Measurements from ENCODE around the gene EXOC3L1. TPM values are rescaled to one million over a fixed set of nuclear protein-coding genes. Genes with fewer than 3 reads are reported as not detected.

EXOC3L1 gene
- total and polyA plus RNA-seq, 2 of the 13 experiments (the other 11 are each of a cell fraction or from before 2014, with no cell fraction given): 0.12 TPM; not detected in 1

DNA sequence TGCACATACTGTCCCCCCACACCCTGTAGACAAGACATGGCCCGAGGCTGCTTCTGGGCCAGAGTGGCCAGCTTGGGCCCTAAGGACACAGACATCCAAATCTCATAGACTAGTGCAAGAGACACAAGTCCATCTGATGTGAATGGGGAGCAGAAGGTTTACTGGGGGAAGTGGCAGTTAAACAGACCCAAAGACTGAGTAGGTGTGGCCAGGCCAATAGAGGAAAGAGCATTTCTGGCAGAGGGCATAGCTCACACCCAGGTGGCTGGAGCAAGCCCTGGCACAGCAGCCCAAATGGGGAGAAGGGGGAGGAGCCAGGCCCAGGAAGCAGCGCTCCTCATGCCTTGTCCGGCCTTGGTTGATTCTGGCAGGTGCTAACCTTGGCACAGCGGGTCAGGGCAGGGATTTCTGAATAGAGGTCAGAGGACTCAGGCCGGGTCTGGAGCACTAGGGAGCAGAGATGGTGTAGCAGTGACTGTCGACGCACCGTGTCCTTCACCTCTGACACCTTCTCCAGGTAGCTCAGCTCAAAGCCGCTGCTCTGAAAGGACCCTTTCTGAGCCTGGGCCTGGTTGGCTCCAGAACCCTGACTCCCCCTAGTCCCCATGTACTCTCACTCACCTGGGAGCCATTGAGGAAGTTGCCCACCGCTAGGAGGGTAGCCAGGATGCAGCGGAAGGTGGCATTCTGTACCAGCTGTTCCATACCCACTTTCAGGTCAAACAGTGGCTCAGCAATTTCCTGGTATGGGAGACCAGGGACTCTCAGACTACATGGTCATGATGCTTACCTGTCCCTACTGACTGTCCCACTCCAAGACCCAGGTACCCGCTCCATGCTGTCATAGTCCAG lies 41.1 kb upstream of the EXOC3L1 start (continued):
- TF ChIP-seq, protein P1, sequence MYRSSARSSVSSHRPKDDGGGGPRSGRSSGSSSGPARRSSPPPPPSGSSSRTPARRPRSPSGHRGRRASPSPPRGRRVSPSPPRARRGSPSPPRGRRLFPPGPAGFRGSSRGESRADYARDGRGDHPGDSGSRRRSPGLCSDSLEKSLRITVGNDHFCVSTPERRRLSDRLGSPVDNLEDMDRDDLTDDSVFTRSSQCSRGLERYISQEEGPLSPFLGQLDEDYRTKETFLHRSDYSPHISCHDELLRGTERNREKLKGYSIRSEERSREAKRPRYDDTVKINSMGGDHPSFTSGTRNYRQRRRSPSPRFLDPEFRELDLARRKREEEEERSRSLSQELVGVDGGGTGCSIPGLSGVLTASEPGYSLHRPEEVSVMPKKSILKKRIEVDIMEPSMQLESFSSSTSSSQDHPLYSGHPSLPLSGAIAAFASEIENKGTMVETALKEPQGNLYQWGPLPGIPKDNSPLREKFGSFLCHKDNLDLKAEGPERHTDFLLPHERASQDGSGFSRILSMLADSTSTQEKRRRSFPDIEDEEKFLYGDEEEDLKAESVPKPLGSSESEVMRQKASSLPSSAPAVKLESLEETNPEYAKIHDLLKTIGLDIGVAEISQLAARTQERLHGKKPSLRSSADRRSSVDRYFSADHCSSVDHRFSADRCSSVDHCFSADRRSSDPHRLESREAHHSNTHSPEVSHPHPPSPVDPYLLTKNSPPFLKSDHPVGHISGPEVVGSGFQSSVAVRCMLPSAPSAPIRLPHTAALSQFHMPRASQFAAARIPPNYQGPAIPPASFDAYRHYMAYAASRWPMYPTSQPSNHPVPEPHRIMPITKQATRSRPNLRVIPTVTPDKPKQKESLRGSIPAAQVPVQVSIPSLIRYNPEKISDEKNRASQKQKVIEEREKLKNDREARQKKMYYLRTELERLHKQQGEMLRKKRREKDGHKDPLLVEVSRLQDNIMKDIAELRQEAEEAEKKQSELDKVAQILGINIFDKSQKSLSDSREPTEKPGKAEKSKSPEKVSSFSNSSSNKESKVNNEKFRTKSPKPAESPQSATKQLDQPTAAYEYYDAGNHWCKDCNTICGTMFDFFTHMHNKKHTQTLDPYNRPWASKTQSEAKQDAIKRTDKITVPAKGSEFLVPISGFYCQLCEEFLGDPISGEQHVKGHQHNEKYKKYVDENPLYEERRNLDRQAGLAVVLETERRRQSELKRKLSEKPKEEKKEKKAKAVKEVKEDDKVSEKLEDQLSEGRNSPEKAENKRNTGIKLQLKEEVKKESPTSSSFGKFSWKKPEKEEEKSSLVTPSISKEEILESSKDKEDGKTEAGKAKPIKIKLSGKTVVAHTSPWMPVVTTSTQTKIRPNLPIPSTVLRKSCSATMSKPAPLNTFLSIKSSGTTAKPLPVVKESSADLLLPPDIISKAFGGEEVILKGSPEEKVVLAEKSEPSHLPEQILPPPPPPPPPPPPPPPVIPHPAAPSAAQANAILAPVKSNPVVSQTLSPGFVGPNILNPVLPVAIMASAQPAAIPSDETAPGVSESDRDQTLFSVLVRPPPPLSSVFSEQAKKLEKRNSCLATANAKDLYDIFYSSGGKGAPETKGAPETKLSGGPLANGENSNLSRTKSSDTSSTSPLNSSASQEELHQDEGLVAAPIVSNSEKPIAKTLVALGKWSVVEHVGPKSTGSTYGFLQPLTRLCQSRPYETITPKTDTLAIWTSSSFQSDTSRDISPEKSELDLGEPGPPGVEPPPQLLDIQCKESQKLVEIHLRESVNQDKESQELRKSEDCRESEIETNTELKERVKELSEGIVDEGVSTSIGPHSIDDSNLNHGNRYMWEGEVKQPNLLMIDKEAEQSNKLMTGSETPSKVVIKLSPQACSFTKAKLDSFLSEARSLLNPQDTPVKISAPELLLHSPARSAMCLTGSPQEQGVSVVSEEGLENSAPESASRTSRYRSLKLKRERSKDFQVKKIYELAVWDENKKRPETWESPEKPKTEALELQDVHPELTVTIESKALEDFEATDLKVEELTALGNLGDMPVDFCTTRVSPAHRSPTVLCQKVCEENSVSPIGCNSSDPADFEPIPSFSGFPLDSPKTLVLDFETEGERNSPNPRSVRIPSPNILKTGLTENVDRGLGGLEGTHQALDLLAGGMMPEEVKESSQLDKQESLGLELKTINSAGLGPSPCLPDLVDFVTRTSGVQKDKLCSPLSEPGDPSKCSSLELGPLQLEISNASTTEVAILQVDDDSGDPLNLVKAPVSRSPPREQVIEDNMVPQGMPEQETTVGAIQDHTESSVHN (CRISPR knock-in tag; IDR thresholded peaks at IDR 0.05): 0 out of 2 replicates have a peak, but pooled peaks have one; percentile 25
- TF ChIP-seq ZNF547 (CRISPR knock-in tag; IDR thresholded peaks at IDR 0.05) (no peak), POLR2A (IDR thresholded peaks at IDR 0.05; ENCODE audit: insufficient read depth in 1 of 2, low read depth in 2 of 2, low read length in 2 of 2) (peak; percentile 10 to 33; a peak in 2 of 4 replicates), SAFB2 (CRISPR knock-in tag; IDR thresholded peaks at IDR 0.05; ENCODE audit: borderline replicate concordance, low read depth) (peak; percentile 47; the same call in 1 of the 2 replicates), RBM22 (optimal IDR thresholded peaks at IDR 0.05; ENCODE audit: low read length) (peak; percentile 80), ZNF326 (CRISPR knock-in tag; IDR thresholded peaks at IDR 0.05; ENCODE audit: borderline replicate concordance) (peak; percentile 58; the same call in 1 of the 2 replicates), POLR2AphosphoS2 (IDR thresholded peaks at IDR 0.05; ENCODE audit: low read depth, low read length) (peak; percentile 70; the same call in 1 of the 2 replicates)

All from HepG2 (cell line).